Measurements from ENCODE around the gene LCK.
"Not testable (repeated sequence)": the region's sequence is repeated elsewhere in the genome, so short reads cannot be mapped to it uniquely, and the experiment has no call there.

Gene LCK

DNA sequence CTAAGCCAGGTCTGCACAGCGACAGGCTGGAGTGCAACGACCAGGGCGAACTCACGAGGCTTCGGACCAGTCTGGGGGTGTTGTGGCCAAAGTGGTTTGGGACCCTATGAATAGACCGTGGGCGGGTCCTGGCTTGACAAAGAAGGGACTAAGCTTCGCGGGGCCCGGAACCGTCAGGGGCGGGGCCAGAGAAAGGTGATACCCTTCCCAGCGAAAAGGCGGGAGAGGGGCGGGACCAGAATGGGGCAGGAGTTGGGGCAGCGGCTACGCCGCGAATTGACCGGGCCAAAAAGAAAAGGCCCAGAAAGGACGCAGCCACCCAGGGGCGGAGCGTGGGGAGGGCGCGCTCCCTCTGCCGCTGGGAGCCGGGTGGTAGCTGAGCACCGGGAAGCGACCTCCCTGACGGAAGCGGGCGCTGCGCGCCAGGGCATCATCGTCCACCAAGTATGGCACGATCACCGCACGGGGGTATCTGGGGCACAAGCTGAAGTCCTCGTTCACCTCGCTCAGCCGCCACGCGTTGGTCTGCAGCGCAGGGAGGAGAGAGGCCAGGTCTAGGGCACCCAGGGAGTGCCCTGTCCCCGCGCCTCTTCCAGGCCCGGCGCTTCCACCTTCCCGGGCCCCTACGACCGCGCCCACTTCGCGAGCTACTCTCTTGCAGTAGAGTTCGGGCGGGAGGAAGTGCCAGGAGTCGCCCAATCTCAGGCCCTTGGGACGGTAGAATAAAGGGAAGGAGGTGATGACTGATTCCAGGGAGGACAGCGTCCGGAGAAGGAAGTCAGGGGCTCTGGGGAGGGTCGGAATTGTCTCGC, 10.7 kb upstream of the LCK start:
- DNase-seq: peak; percentile 85

DNA sequence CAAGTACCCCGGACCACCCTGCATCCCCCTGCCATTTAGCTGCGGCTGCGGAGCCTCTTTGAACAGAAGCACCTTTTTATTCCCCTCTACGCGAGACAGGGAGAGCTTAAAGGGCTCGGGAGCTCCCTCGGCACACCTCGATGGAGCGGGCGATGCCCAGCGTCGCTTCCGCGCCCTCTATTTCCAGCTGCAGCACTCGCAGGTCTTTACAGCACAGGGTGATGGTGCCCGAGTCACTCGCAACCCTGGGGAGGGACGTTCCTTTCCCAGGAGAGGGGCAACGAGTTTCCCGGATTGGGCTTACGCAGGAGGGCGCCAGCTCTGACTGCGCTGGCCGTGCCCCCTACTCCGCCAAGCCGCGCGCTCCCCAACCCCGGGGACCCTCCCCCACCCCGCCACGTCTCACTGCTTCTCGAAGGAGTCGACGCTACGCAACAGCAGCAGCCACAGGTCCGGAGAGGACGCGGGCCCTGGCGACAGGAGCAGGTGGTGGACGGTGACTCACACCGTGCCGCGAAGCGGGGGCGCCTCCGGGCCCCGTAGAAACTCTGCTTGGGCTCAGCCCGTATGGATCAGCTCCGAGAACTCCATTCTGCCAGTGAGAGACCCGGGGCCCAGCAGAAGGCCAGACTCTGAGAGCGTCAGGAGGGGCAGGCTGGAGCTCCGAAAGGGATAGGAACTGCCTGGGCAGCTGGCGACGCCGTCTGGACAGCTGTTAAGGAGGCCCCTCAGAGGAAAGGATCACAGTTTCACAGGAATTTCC, 9.9 kb upstream of the LCK start:
- DNase-seq: peak; percentile 77

DNA sequence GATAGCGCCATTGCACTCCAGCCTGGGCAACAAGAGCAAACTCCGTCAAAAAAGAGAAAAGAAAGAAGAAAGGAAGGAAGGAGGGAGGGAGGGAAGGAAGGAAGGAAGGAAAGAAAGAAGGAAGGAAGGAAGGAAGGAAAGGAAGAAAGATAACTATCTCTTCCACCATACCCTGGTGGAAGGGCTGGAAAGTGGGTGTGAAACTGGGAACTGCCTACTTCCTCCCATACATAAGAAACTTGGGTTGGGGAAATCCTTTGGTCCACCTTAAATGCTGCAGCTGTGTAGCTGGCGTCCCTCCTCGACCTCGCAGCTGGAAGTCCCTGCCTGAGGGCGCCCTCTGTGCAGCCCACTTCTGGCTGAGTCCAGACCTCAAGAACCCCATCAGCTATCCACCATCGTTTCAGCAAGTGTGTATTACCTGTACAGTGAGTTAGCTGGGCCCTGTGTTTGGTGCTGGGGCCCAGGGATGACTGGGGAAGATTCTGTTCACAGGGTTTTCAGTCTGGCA, 8.7 kb upstream of the LCK start:
- DNase-seq: no peak

DNA sequence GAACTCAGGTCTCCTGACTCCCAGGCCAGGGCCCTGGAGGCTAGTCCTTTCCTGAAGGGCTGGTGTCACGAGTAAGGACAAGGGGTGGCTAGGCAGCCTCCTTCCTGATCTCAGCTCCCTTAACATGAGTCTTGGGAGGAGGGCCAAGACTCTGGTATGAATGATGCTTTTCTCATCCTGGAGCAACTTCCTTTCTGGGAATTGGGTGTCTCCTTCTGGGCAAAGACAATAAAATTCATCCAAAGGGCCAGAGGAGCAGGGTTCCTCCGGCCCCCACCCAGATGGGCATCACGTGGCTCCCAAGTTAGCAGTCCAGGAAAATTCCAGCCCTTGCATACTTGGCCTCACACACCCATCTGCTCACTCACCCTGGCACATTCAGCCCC, 4.2 kb upstream of the LCK start, which contains the start of gene FAM167B:
Gene FAM167B (plus strand): TSS at position 335 of the 386 bp plus-strand sequence. CDS start 200 bp downstream, outside the sequence.
- no peak for DNase-seq

DNA sequence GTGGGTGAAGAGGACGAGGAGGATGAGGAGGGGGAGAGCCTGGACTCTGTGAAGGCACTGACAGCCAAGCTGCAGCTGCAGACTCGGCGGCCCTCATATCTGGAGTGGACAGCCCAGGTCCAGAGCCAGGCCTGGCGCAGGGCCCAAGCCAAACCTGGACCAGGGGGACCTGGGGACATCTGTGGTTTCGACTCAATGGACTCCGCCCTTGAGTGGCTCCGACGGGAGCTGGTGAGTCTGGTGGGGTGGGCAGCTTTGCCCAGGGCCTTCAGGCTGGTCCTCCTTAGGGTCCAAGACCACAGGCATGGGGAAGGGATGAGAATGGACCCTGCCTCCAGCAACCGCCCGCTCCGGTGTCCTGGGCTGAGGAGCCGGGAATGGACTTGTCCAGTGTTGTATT, 3.6 kb upstream of the LCK start:
- DNase-seq: no peak

DNA sequence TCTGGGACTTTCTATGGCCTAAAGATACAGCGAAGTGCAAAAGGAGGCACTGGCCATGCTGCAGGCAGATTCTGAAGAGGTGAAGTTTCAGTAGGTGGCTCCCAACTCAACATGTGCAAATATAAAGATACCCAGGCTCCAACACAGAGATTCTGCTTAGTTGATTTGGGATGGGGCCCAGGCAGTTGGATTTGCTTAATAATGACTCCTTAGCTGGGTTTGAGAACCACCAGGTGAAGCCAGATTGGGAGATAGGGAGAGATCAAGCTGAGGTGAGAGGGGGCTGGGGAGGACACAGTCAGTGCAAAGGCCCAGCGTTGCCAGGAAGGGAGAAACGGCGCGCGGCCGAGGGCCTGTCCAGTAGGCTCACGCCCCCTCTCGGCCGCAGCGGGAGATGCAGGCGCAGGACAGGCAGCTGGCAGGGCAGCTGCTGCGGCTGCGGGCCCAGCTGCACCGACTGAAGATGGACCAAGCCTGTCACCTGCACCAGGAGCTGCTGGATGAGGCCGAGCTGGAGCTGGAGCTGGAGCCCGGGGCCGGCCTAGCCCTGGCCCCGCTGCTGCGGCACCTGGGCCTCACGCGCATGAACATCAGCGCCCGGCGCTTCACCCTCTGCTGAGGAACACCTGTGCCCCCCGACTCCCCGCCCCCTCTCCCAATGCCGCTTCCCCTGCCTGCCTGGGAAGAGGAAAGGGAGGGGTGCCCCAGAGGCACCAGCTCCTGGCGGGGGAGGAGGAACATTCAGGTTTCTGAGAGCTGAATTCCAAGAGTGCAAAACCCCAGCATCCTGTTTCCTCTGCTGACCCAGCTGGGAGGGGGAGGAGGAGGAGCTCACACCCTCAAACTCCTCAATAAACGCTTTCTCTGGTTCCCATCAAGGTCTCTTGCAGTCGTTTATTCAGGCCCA, 2.8 kb upstream of the LCK start:
- DNase-seq: peak; percentile 93

DNA sequence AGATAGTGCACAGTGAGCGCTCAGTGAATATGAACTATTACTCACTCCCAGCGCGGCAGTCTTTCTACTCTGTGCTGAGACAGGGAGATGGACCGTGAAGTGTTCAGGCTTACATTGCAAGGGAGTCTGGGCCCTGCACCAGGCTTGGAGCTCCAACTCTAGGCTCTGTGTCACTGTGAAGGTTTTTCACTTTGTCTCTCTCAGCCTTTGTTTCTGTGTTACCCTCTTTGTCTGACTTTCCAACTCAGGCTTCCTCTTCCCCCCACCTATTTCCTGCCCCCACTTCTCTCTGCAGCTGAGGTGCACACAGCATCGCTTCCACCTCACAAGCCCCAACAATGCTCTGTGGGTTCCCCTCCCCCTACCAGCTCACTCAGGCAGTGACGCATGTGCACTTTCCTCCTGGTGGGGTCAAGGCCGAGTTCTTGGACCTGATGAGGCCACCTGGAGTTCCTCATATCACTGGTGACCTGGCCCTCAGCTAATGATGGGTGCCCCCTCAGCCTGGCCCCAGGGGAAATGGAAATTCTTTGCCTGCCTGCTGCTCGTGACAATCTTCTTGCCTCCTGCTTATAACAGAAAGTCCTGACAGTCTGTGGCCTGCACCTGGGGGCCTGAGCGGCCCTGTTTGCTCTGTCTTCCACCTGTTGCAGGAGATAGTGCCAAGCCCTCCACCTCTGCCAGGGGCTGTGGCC, 1.1 kb upstream of the LCK start:
- DNase-seq: peak; percentile 92

DNA sequence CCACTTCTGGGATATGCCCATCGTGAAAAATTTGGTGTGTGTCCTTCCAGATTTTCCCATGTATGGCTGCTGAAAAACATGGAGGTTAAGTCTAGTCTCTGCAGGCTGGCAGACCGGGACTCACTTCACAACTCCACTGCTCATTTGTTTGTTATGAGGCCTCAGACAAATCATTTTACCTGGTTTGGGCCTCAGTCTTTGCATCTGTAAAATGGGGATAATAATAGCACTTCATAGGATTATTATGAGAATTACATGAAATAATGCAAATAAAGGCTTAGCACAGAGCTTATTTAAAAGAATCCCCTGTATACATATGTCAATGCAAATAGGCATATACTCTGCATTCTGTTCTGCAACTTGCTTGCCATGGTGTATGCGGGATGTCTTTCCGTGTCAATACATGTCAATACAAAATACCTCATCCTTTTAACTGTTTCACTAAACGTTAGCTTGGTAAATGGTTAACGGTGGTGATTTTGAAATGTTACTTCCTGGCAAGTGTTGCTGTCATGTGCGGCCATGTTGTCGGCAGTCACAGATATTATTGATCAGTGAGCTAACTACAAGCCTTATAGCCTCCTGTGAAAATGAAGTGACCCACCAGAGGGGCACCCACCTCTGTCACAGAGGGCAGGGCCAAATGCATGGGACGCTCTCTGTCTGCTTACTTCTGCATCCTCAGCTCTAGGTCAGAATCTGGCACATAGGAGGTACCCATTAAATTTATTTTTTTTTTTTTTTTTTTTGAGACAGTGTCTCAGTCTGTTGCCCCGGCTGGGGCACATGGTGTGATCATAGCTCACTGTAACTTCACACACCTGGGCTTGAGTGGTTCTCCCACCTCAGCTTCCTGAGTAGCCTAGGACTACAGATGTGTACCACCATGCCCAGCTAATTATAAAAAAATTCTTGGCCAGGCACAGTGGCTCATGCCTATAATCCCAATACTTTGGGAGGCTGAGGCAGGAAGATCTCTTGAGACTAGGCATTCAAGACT, 4.3 kb downstream of the LCK start:
- DNase-seq: peak; percentile 72

DNA sequence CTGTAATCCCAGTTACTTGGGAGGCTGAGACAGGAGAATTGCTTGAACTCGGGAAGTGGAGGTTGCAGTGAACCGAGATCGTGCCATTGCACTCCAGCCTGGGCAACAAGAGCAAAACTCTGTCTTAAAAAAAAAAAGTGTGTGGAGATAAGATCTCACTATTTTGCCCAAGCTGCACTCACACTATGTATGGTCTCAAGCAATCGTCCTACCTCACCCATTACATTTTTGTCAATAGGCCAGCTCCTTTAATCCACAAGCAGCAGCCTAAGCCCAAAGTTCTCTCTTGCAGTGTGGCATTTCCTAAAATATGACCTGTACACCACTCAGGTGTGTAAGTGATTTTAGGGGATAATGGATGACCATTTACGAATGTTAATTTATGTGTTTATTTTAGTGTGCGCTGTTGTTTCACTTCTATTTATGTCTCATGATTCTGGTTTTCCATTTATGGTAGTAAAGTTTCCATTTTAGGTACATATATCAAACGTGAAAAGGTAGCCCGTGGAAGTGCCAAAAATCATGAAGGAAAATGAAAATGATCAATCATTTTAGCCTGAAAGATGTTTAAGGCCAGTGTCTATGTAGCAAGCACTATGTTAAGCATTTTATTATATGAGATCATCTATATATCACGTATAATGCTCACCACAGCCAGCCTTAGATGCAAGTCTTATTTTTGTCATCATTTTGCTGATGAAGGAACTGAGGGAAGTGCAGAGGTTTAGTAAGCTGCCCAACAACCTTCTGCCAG, 5.6 kb downstream of the LCK start:
- DNase-seq: no peak

DNA sequence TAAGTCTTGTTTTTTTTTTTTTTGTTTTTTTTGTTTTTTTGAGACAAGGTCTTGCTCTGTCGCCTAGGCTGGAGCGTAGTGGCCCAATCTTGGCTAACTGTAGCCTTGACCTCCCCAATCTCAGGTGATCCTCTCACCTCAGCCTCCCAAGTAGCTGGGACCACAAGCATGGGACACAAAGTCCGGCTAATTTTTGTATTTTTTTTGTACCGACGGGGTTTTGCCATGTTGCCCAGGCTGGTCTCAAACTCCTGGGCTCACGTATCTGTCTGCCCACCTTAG, 6.1 kb downstream of the LCK start:
- no peak for DNase-seq

DNA sequence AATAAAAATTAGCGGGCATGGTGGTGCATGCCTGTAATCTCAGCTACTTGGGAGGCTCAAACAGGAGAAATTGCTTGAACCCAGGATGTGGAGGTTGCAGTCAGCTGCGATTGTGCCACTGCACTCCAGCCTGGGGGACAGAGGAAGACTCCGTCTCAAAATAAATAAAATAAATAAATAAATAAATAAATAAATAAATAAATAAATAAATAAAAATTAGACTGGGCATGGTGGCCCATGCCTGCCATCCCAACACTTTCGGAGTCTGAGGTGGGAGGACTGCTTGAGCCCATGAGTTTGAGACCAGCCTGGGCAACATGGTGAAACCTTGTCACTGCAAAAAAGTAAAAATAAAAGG, 12.2 kb downstream of the LCK start:
- not testable (repeated sequence) for DNase-seq

DNA sequence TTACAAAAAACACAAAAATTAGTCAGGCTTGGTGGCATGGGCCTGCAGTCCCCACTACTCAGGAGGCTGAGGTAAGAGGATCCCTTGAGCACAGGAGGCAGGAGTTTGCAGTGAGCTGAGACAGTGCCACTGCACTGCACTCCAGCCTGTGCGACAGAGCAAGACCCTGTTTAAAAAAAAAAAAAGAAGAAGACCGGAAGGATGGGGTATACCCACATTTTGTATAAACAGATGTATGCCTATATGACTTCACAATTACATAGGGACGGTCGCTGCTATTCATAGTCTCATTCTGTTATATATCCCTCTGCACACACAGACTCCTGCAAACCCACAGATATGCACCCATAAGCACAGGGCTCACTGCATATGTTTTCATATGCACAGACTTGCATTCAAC, 12.7 kb downstream of the LCK start:
- no peak for DNase-seq

DNA sequence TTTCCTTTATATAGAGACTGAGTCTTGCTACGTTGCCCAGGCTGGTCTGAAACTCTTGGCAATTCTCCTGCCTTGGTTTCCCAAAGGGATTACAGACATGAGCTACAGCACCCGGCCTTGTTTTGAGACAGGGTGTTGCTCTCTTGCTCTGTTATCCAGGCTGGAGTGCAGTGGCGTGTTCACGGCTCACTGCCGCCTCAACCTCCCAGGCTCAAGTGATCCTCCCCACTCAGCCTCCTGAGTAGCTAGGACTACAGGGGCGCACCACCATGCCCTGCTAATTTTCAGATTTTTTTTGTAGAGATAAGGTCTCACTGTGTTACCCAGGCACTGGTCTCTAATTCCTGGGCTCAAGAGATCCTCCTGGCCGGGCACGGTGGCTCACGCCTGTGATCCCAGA, 14.8 kb downstream of the LCK start:
- no peak for DNase-seq

DNA sequence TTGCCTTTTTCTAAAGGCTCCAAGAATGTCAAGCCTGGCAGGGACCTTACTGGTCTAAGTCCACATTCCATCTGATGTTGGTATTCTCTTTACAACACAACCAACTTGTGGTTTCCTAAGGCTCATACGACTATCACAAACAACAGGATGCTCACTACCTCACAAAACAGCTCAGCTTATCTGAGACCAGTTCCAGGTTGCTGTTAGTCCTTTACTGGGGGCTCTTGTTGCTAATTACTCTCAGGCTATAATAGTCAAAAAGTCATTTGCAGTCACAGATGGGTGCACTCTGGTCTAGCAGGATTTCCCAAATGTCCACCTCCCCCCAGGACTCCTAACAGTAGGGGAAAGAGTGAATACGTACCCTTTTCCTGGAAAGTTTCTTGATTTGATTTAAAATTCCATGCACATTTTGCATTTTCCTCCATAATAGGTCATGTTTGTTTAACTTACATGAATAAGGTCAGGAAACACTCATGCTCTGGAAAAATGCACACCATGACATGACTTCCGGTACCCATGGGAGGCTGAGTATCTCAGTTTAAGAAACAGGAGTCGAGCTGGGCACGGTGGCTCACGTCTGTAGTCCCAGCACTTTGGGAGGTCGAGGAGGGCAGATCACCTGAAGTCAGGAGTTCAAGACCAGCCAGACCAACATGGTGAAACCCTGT, 16.0 kb downstream of the LCK start:
- no peak for DNase-seq

DNA sequence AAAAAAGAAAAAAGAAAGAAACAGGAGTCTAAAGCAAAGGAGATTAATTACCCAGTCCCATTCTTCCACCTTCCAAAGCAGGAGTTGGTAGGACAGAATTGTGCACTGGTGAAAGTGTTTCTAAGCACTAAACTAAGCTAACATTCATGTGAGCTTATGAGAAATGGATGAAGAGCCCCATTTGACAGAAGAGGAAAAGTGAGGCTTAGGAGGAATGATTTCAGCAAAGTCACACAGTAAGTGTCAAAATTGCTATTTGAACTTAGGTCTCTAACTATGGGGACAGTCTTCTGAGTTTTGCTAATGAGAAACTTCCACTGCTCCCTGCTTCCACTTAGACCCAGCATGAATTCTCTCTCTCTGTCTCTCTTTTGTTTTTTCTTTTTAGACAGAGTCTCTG, 18.7 kb downstream of the LCK start:
- no peak for DNase-seq

DNA sequence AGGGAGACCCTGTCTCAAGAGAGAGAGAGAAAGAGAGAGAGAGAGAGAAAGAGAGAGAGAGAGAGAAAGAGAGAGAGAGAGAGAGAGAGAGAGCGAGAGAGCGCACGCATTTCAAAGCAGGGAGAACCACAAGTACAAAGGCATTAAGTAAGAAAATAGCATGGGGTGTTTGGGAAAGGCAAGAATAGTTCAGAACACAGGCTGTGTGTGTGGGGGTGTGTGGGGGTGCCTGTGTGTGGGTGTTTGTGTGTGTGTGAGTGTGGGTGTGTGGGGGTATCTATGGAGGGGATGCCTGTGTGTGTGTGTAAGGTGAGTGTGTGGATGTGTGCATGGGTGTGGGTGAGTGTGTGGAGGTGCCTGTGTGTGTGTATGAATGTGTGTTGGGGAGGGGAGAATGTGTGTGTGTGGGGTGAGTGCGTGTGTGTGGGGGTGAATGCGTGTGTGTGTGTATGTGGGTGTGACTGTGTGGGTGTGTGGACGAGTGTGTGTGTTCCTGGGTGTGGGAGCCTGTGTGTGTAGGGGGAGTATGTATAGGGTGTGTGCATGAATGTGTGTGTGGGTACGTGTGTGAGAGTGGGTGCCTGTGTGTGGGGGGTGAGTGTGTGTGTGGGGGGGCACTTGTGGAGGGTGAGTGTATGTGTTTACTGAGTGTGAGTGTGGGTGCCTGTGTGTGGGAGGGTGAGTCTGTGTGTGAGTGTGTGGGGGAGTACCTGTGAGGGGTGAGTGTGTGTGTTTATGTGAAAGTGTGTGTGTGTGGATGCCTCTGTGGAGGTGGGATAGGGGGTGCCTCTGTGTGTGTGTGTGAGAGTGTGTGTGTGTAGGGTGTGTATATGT, 21.7 kb downstream of the LCK start:
- DNase-seq: peak; percentile 69

DNA sequence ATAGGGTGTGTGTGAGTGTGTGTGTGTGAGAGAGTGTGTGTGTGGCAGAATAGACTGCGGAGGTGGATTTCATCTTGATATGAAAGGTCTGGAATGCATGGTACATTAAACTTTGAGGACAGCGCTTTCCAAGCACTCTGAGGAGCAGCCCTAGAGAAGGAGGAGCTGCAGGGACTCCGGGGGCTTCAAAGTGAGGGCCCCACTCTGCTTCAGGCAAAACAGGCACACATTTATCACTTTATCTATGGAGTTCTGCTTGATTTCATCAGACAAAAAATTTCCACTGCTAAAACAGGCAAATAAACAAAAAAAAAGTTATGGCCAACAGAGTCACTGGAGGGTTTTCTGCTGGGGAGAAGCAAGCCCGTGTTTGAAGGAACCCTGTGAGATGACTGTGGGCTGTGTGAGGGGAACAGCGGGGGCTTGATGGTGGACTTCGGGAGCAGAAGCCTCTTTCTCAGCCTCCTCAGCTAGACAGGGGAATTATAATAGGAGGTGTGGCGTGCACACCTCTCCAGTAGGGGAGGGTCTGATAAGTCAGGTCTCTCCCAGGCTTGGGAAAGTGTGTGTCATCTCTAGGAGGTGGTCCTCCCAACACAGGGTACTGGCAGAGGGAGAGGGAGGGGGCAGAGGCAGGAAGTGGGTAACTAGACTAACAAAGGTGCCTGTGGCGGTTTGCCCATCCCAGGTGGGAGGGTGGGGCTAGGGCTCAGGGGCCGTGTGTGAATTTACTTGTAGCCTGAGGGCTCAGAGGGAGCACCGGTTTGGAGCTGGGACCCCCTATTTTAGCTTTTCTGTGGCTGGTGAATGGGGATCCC, 22.5 kb downstream of the LCK start:
- DNase-seq: peak; percentile 93

Data from activated effector memory CD4-positive, alpha-beta T cell treated with anti-CD3 and anti-CD28 coated beads, Interleukin-2, amount 50 U/mL, for 16 hours (primary cell).